OCI-LY3 (cell line): Measurements from ENCODE around the gene CTSS.

Source experiments
- CTCF ChIP-seq: fragments of 200-600, 300-600 bp; sonication (generic); IDR thresholded peaks from 2 replicates; pipeline ENCODE4 v1.5.1; 2014; ENCODE audit warnings: antibody characterized with exemption, low read length, low read depth
- EZH2phosphoT487 ChIP-seq: fragments of 200-600 bp; shearing (Covaris generic); IDR thresholded peaks from 2 replicates; pipeline ENCODE4 v1.6.1; 2018; ENCODE audit warnings: antibody characterized with exemption, mixed run types, low read depth

DNA sequence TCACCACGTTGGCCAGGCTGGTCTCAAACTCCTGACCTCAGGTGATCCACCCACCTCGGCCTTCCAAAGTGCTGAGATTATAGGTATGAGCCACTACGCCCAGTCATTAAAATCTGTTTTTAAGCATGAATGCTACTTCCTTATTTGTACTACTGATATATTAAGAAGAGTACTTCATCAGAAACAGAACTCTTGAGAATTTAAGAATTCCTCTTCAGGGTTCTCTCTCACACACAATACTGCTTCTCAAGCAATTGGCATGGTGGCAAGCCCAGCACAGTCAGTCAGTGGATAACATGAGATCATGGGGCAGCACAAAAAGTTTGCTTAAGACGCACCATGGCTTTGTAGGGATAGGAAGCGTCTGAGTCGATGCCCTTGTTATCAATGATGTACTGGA lies 14.1 kb downstream of the CTSS start:
- TF ChIP-seq EZH2phosphoT487 (no peak), CTCF (no peak)
